Loucy (cell line): ENCODE data around the gene GNA14.

Experiments
- EZH2phosphoT487 ChIP-seq: fragments of 200-600 bp; IDR thresholded peaks from 2 replicates; pipeline ENCODE4 v1.6.1; 2018; ENCODE audit warnings: antibody characterized with exemption, mild to moderate bottlenecking, moderate library complexity, borderline replicate concordance
- TF ChIP-seq, protein P1 (sequence below): fragments of 200-600 bp; sonication (generic); conservative IDR thresholded peaks from 2 replicates; pipeline ENCODE4 v1.5.1; 2014; ENCODE audit warnings: mild to moderate bottlenecking, antibody characterized with exemption, low read length

DNA sequence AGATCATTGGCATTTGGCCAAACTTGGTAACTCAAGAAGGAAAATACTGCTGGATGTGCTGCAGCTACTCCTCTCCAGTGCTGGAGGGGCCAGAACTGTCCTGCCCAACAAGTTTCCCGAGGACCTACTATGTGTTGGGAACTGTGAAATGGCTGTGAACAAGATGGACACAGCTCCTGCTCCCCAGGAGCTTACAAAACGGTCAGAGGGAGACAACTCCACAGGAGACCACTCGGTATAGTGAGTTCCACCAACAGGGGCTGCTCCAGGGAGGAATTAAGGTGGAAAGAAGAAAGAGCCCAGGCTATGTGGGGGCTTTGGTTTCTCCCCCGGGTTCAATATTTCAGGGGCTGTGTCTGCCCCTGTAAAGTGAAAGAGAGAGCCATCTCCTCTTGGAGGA is 78.8 kb downstream of the GNA14 start:
- TF ChIP-seq, protein P1, sequence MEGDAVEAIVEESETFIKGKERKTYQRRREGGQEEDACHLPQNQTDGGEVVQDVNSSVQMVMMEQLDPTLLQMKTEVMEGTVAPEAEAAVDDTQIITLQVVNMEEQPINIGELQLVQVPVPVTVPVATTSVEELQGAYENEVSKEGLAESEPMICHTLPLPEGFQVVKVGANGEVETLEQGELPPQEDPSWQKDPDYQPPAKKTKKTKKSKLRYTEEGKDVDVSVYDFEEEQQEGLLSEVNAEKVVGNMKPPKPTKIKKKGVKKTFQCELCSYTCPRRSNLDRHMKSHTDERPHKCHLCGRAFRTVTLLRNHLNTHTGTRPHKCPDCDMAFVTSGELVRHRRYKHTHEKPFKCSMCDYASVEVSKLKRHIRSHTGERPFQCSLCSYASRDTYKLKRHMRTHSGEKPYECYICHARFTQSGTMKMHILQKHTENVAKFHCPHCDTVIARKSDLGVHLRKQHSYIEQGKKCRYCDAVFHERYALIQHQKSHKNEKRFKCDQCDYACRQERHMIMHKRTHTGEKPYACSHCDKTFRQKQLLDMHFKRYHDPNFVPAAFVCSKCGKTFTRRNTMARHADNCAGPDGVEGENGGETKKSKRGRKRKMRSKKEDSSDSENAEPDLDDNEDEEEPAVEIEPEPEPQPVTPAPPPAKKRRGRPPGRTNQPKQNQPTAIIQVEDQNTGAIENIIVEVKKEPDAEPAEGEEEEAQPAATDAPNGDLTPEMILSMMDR: no peak
- TF ChIP-seq EZH2phosphoT487: no peak
